HCT116 (cell line): ENCODE measurements around the gene PPTC7.
"Not testable (repeated sequence)": the region's sequence is repeated elsewhere in the genome, so short reads cannot be mapped to it uniquely, and the experiment has no call there.

Experiments used
- CEBPB ChIP-seq: IDR thresholded peaks from 2 replicates; pipeline ENCODE4 v1.6.1; 2012; ENCODE audit warnings: low read depth
- EGR1 ChIP-seq: IDR thresholded peaks from 2 replicates; pipeline ENCODE4 v1.6.1; 2012; ENCODE audit warnings: low read depth
- EZH2 ChIP-seq: fragments of 200-600 bp; sonication (generic); IDR thresholded peaks from 2 replicates; pipeline ENCODE4 v1.6.1; 2017; ENCODE audit warnings: antibody characterized with exemption, mixed run types
- EZH2phosphoT487 ChIP-seq: fragments of 200-600 bp; IDR thresholded peaks from 2 replicates; pipeline ENCODE4 v1.6.1; 2018; ENCODE audit warnings: antibody characterized with exemption, borderline replicate concordance
- POLR2A ChIP-seq: IDR thresholded peaks from 2 replicates; pipeline ENCODE4 v1.7.0; 2011; ENCODE audit warnings: borderline replicate concordance; ENCODE audit not compliant: insufficient read depth, insufficient read length; ENCODE audit errors: extremely low read depth
- SIN3A ChIP-seq: IDR thresholded peaks from 2 replicates; pipeline ENCODE4 v1.6.1; 2012; ENCODE audit warnings: low read depth
- ZNF274 ChIP-seq: fragments of 200-500 bp; sonication (Bioruptor generic); IDR thresholded peaks from 2 replicates; pipeline ENCODE4 v1.6.1; 2014; ENCODE audit warnings: mild to moderate bottlenecking, low read depth, low read length, inconsistent platforms
- TF ChIP-seq, protein P1 (sequence below), 3 experiments: fragments of 200-600 bp in 1 of 3; sonication (generic) in 1 of 3; IDR thresholded peaks in 2 of 3; conservative IDR thresholded peaks in 1 of 3; 2 replicates each; pipeline ENCODE4 v1.5.1; 2012 to 2017; ENCODE audit warnings: low read depth in 2 of 3, low read length in 2 of 3, antibody characterized with exemption in 1 of 3, borderline replicate concordance in 1 of 3, control low read depth in 1 of 3, mild to moderate bottlenecking in 1 of 3, mixed read lengths in 1 of 3, mixed run types in 1 of 3, moderate library complexity in 1 of 3; ENCODE audit not compliant: insufficient read depth in 1 of 3

DNA sequence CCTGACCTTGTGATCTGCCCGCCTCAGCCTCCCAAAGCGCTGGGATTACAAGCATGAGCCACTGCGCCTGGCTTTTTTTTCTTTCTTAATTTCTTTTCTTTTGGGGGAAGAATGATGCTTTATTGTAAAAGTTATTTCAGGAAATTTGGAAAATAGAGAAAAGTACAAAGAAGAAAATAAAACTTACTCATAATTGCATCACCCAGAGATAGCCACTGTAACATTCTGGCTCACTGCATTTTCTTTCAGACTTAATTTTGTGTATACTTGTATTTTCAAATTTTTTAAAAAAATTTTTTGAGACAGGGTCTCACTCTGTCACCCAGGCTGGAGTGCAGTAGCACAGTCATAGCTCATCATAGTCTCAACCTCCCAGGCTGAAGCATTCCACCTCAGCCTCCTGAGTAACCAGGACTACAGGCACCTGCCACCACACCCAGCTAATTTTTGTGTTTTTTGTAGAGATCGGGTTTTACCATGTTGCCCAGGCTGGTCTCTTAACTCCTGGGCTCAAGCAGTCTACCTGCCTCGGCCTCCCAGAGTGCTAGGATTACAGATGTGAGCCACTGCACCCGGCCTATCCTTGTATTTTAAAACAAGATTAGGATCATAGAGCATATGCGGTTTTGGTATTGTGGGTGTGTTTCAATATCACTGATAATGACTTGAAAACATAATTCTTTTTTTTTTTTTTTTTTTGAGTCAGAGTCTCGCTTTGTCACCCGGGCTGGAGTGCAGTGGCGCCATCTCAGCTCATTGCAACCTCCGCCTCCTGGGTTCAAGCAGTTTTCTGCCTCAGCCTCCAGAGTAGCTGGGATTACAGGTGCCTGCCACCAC lies 62.0 kb downstream of the PPTC7 start:
- TF ChIP-seq, protein P1, sequence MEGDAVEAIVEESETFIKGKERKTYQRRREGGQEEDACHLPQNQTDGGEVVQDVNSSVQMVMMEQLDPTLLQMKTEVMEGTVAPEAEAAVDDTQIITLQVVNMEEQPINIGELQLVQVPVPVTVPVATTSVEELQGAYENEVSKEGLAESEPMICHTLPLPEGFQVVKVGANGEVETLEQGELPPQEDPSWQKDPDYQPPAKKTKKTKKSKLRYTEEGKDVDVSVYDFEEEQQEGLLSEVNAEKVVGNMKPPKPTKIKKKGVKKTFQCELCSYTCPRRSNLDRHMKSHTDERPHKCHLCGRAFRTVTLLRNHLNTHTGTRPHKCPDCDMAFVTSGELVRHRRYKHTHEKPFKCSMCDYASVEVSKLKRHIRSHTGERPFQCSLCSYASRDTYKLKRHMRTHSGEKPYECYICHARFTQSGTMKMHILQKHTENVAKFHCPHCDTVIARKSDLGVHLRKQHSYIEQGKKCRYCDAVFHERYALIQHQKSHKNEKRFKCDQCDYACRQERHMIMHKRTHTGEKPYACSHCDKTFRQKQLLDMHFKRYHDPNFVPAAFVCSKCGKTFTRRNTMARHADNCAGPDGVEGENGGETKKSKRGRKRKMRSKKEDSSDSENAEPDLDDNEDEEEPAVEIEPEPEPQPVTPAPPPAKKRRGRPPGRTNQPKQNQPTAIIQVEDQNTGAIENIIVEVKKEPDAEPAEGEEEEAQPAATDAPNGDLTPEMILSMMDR (IDR thresholded peaks at IDR 0.05 in 2 of 3, conservative IDR thresholded peaks at IDR 0.05 in 1 of 3; ENCODE audit: borderline replicate concordance in 1 of 3, insufficient read depth in 1 of 3, low read depth in 2 of 3, low read length in 2 of 3) = not testable (repeated sequence)
- not testable (repeated sequence) for TF ChIP-seq CEBPB, POLR2A, EZH2, ZNF274, EGR1, SIN3A, EZH2phosphoT487
